ENCODE measurements around the gene STPG1.

Gene STPG1

DNA sequence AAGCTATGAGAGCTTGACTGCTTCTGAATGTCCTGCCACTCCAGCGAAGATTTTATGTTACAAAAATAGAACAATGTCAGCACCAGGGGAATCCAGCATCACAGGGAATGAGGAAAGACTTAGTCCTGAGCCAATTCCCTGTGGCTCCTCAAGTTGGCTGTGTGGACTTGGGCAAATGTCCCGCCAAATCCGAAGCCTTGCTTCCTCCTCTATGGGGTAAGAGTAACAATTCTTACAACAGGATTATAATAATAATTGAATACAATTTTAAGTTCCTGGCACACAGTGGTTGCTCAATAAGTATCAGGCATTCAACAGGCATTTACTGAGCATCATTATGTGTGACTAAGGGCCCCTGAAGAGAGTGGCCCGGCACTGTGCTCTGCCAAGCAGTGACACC, 44.4 kb downstream of the STPG1 start:
- H3K4me3 ChIP-seq (ENCODE audit: low read depth, low read length): no peak overlapping the region
- TF ChIP-seq, protein P1, sequence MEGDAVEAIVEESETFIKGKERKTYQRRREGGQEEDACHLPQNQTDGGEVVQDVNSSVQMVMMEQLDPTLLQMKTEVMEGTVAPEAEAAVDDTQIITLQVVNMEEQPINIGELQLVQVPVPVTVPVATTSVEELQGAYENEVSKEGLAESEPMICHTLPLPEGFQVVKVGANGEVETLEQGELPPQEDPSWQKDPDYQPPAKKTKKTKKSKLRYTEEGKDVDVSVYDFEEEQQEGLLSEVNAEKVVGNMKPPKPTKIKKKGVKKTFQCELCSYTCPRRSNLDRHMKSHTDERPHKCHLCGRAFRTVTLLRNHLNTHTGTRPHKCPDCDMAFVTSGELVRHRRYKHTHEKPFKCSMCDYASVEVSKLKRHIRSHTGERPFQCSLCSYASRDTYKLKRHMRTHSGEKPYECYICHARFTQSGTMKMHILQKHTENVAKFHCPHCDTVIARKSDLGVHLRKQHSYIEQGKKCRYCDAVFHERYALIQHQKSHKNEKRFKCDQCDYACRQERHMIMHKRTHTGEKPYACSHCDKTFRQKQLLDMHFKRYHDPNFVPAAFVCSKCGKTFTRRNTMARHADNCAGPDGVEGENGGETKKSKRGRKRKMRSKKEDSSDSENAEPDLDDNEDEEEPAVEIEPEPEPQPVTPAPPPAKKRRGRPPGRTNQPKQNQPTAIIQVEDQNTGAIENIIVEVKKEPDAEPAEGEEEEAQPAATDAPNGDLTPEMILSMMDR (IDR thresholded peaks at IDR 0.05; ENCODE audit: low read depth, low read length): no peak

DNA sequence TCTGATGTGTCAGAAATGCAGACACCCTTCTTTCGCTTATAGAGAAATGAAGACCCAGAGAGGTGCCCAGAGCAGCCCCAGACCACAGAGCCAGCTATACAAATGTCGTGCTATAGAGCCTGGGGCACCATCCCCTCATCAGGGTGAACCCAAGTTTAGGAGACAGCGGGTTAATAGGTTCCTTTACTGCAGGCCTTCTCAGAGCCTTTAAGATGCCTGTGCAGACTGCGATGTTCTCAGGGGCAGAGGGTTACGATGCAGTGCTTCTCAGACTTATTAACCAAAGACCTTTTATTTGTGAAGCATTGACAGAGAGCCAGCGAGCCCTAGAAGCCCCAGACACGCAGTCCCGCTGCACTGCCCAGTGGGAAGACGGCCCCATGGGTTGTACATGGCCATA, 46.9 kb downstream of the STPG1 start:
- TF ChIP-seq, protein P1 (IDR thresholded peaks at IDR 0.05; ENCODE audit: low read depth, low read length): no peak
- H3K4me3 ChIP-seq (ENCODE audit: low read depth, low read length): no peak overlapping the region

DNA sequence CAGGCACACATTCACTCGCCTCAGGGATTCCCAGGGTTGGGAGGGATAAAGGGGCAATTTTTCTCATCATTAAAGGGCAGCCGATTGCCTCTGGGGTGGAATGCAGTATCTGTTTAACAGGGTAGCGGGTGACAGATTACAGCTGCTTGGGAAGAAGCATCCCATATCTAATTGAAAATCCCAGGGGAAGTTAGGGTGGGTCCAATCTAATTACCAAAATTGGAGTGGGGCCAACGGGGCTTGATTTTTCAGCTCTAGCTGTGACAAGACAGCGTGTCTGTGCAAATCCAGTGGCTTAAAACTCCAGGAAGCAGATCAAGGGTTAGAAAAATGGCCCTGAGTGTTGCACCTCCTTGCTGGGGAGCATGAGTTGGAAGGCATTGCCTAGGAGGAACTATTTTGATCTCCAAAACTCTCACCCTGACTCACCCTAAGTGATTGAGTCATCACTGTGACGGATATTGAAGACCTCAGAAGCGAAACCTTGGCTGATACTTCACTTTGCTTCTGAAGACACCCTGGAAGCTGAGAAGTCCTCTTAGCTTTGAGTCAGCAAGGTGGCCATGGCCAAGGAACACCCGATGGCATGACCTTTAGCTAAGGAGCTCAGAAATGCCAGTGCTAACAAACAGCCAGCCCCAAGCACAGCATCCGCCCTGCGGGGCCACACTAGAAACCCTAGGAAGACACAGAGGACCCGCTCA, 48.5 kb downstream of the STPG1 start:
- TF ChIP-seq, protein P1 (IDR thresholded peaks at IDR 0.05; ENCODE audit: low read depth, low read length): no peak

DNA sequence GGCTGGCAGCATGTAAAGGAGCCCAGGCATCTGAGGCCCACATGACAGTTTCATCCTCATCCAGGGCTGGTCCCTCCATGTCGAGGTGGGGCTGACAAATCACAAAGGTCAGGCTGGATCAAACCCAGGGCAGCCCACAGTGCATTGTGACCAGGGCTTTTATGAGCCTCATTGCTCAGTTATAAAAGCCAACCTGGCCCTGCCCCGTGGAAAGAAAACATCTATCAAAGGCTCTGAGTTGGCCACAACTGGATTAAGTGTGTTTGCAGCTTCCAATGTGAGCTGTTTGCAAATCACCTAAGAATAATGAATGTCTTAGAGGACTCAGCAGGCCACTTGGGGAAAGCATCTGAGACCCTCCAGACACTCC, 49.0 kb downstream of the STPG1 start:
- H3K4me3 ChIP-seq (ENCODE audit: low read depth, low read length): no peak overlapping the region
- TF ChIP-seq, protein P1 (IDR thresholded peaks at IDR 0.05; ENCODE audit: low read depth, low read length): no peak

More for the DNA sequence above, 48.5 kb downstream of the STPG1 start:
- no peak overlapping the region for H3K4me3 ChIP-seq (ENCODE audit: low read depth, low read length)

DNA sequence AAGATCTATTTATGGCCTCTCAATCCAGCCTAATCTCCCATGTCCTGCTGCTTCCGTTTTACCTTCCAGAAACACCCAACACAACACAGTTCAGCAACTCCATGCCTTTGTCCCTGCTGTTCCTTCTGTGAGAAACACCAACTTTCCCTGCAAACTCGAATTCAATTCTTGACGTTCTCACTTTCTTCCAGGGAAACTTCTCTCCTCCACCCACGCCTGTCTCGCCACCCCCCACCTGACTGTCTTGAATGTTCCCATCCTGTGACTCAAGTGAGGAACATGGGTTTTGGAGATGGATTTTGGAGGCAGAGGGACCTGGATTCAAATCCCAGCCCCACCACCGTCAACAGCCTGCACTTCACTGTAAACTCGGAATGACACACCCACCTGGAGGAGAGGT, 49.6 kb downstream of the STPG1 start:
- H3K4me3 ChIP-seq (ENCODE audit: low read depth, low read length): no peak overlapping the region
- TF ChIP-seq, protein P1 (IDR thresholded peaks at IDR 0.05; ENCODE audit: low read depth, low read length): no peak

DNA sequence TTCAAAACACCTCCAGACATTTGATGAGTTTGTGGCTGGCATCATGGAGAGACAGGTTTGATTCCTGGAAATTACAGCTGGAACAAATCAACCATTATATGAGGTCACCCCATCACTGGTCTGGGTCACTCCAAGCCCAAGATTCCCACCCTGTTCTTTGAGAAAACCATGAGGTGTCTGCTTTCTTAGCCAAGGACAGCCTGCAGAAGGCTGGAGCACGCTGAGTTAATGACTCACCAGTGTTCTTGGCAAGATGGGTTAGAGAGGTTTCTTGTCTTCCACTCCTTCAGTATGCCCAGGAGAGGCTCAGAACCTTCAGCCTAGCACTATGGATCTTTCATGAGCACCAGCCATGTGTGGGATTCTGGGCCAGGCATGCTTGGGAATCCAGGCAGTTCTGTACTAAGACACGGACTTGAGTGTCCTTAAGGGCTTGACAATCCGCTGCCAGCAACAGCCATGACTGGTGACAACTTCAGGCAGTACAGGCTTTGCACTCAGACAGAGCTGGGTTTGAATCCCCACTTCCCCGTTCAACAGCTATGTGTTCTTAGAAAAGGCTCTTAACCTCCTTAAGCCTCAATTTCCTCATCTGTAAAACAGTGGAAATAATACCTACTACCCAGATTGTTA, 50.5 kb downstream of the STPG1 start:
- TF ChIP-seq, protein P1 (IDR thresholded peaks at IDR 0.05; ENCODE audit: low read depth, low read length): no peak
- H3K4me3 ChIP-seq (ENCODE audit: low read depth, low read length): no peak overlapping the region

DNA sequence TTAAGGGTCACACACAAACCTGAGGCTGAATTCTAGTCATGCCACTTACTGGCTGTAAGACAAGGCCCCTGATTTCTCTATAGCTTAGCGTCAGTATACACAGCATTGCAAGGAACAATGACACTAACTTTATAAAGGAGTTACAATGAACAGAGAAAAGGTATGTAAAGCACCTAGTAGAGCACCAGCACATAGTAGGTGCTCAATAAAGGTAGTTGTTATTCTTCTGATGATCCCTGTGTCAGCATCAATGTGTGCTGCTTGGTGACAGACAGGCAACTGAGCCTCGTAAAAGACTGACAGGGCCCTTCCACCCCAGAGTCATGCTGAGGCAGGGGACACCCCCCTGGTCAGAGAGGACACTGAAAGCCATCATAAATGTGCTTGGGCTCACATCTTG, 51.2 kb downstream of the STPG1 start:
- H3K4me3 ChIP-seq (ENCODE audit: low read depth, low read length): no peak overlapping the region
- TF ChIP-seq, protein P1 (IDR thresholded peaks at IDR 0.05; ENCODE audit: low read depth, low read length): no peak

Data from WI38 (cell line).